Measurements from ENCODE around the gene C7orf25. TPM values are rescaled to one million over a fixed set of nuclear protein-coding genes. Genes with fewer than 3 reads are reported as not detected.
"Not testable (repeated sequence)": the region's sequence is repeated elsewhere in the genome, so short reads cannot be mapped to it uniquely, and the experiment has no call there.

The C7orf25 gene
- total and polyA plus RNA-seq, 8 donors = 0.58 to 31.7 (median 2.4) TPM; not detected in 1

GRCh38 chr7:42886129-42886528 lies 25.7 kb downstream of the C7orf25 start:
- 78 to 91% (median 83%) methylated on average over 2 of the region's 2 CpGs for WGBS, 5 donors
- intact Hi-C loops (cut with DNase I; ENCODE audit: low total_unique reads) = no loop called here
- no peak overlapping the region for H3K27ac ChIP-seq
- peaks cover 12 to 28% (median 19%) of the 10 kb centered on the region in 4 donors for H3K4me1 ChIP-seq
- TF ChIP-seq POLR2AphosphoS5 (IDR thresholded peaks at IDR 0.05) (no peak), POLR2A (IDR thresholded peaks at IDR 0.05) (no peak)
- TF ChIP-seq, protein P1, sequence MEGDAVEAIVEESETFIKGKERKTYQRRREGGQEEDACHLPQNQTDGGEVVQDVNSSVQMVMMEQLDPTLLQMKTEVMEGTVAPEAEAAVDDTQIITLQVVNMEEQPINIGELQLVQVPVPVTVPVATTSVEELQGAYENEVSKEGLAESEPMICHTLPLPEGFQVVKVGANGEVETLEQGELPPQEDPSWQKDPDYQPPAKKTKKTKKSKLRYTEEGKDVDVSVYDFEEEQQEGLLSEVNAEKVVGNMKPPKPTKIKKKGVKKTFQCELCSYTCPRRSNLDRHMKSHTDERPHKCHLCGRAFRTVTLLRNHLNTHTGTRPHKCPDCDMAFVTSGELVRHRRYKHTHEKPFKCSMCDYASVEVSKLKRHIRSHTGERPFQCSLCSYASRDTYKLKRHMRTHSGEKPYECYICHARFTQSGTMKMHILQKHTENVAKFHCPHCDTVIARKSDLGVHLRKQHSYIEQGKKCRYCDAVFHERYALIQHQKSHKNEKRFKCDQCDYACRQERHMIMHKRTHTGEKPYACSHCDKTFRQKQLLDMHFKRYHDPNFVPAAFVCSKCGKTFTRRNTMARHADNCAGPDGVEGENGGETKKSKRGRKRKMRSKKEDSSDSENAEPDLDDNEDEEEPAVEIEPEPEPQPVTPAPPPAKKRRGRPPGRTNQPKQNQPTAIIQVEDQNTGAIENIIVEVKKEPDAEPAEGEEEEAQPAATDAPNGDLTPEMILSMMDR (IDR thresholded peaks at IDR 0.05) = peak in 1 of 7 experiments; percentile 18
- no peaks in the 10 kb centered on the region for H3K27me3 ChIP-seq
- no peak overlapping the region for H3K4me3 ChIP-seq
- DNase-seq = no peak
- H3K36me3 ChIP-seq = no peaks in the 10 kb centered on the region
- H3K9me3 ChIP-seq = no peaks in the 10 kb centered on the region

DNA sequence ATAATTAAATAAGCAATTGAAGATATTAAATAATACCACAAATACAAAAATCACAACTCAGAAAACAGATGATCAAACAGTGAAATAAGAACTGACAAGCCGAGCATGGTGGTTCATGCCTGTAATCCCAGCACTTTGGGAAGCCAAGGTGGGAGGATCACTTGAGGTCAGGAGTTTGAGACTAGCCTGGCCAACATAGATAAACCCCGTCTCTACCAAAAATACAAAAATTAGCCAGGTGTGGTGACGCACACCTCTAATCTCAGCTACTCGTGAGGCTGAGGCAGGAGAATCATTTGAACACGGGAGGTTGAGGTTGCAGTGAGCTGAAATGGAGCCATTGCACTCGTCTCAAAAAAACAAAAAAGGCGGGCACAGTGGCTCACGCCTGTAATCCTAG lies 26.7 kb downstream of the C7orf25 start:
- H3K36me3 ChIP-seq; H3K9me3 ChIP-seq; H3K27me3 ChIP-seq; H3K4me3 ChIP-seq; DNase-seq; H3K27ac ChIP-seq; intact Hi-C loops (cut with DNase I; ENCODE audit: low total_unique reads): not testable (repeated sequence)
- 90 to 96% (median 95%) methylated on average over 8 of the region's 8 CpGs for WGBS, 5 donors
- peaks cover 12 to 28% (median 19%) of the 10 kb centered on the region in 4 donors for H3K4me1 ChIP-seq

GRCh38 chr7:42883950-42884349 lies 27.9 kb downstream of the C7orf25 start:
- Histone ChIP-seq H3K4me1 (peaks cover 12 to 22% (median 16%) of the 10 kb centered on the region in 4 donors), H3K27ac (no peak overlapping the region), H3K27me3 (no peaks in the 10 kb centered on the region), H3K4me3 (no peak overlapping the region), H3K36me3 (no peaks in the 10 kb centered on the region), H3K9me3 (no peaks in the 10 kb centered on the region)
- DNase-seq = no peak
- TF ChIP-seq POLR2A (IDR thresholded peaks at IDR 0.05) (no peak), POLR2AphosphoS5 (IDR thresholded peaks at IDR 0.05) (no peak), EP300 (IDR thresholded peaks at IDR 0.05) (no peak)
- TF ChIP-seq, protein P1 (IDR thresholded peaks at IDR 0.05) = no peak
- intact Hi-C loops (cut with DNase I; ENCODE audit: low total_unique reads) = no loop called here
- WGBS, 5 donors = 81 to 92% (median 91%) methylated on average over 6 of the region's 6 CpGs; no CpG with 5 or more reads in 1 of the 5 donors

DNA sequence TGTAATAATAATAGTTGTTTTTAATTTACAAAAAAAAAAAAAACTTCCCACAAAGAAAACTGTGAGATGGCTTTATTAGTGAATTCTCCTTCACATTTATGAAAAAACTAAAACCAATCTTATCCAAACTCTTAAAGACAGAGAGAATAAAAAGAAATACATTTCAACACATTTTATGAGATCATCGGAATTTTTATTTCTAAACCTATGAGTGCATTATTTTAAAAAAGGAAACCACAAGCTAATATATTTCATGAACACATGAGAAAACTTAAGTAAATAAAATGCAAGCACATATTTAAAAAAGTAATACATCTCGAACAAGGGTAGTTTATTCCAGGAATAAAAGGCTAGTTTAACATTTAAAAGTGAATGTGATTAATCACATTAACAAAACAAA lies 31.5 kb downstream of the C7orf25 start:
- Histone ChIP-seq H3K27me3 (no peaks in the 10 kb centered on the region), H3K4me3 (no peak overlapping the region), H3K27ac (no peak overlapping the region), H3K4me1 (no peaks in the 10 kb centered on the region), H3K36me3 (no peaks in the 10 kb centered on the region), H3K9me3 (no peaks in the 10 kb centered on the region)
- TF ChIP-seq EP300 (IDR thresholded peaks at IDR 0.05) (no peak), POLR2A (IDR thresholded peaks at IDR 0.05) (no peak), POLR2AphosphoS5 (IDR thresholded peaks at IDR 0.05) (no peak)
- TF ChIP-seq, protein P1 (IDR thresholded peaks at IDR 0.05) = no peak
- intact Hi-C loops (cut with DNase I; ENCODE audit: low total_unique reads) = no loop called here
- WGBS, 5 donors = 61 to 75% (median 73%) methylated on average over 2 of the region's 2 CpGs
- no peak for DNase-seq

- Histone ChIP-seq H3K4me1 (no peaks in the 10 kb centered on the region), H3K27ac (no peak overlapping the region), H3K36me3 (no peaks in the 10 kb centered on the region), H3K27me3 (no peaks in the 10 kb centered on the region), H3K9me3 (no peaks in the 10 kb centered on the region), H3K4me3 (no peak overlapping the region)
- no peak for DNase-seq
- no peak for TF ChIP-seq EP300 (IDR thresholded peaks at IDR 0.05)
- TF ChIP-seq POLR2AphosphoS5 (IDR thresholded peaks at IDR 0.05) = no peak
- TF ChIP-seq, protein P1 (IDR thresholded peaks at IDR 0.05) = no peak
- TF ChIP-seq POLR2A (IDR thresholded peaks at IDR 0.05) = no peak
- intact Hi-C loops (cut with DNase I; ENCODE audit: low total_unique reads) = no loop called here
- whole genome bisulfite sequencing, 5 donors = 71 to 100% (median 83%) methylated on average over 1 to 3 of the region's 3 CpGs
Observed at GRCh38 chr7:42878303-42878702, 33.6 kb downstream of the C7orf25 start.
